Trophoblast cell (in vitro differentiated cells and primary cell): Measurements from ENCODE around the gene FUT7.
"Not testable (repeated sequence)": the region's sequence is repeated elsewhere in the genome, so short reads cannot be mapped to it uniquely, and the experiment has no call there.

Experiments
- DNase-seq, 2 donors: peaks; one replicate each; pipeline ENCODE4 v3.0.0-alpha.2; 2016
- H2AFZ ChIP-seq: 2 replicates; pipeline ENCODE4 v1.6.1; 2013; ENCODE audit warnings: low read length, moderate library complexity, mild to moderate bottlenecking; ENCODE audit not compliant: insufficient read depth, poor library complexity
- H2AK5ac ChIP-seq: 2 replicates; pipeline ENCODE4 v1.6.1; 2013; ENCODE audit warnings: mild to moderate bottlenecking, low read length
- H2BK120ac ChIP-seq: 2 replicates; pipeline ENCODE4 v1.6.1; 2013; ENCODE audit warnings: low read length, mild to moderate bottlenecking, moderate library complexity; ENCODE audit not compliant: insufficient read depth, poor library complexity
- H2BK12ac ChIP-seq: 2 replicates; pipeline ENCODE4 v1.6.1; 2013; ENCODE audit warnings: mild to moderate bottlenecking, low read length, moderate library complexity
- H2BK5ac ChIP-seq: 2 replicates; pipeline ENCODE4 v1.6.1; 2013; ENCODE audit warnings: low read length, low read depth, moderate library complexity, mild to moderate bottlenecking; ENCODE audit not compliant: poor library complexity
- H3K14ac ChIP-seq: 2 replicates; pipeline ENCODE4 v1.6.1; 2013; ENCODE audit warnings: mild to moderate bottlenecking, low read length
- H3K18ac ChIP-seq: 2 replicates; pipeline ENCODE4 v1.6.1; 2013; ENCODE audit warnings: mild to moderate bottlenecking, low read length
- H3K23ac ChIP-seq: 2 replicates; pipeline ENCODE4 v1.6.1; 2013; ENCODE audit warnings: low read length
- H3K27ac ChIP-seq: 2 replicates; pipeline ENCODE4 v1.5.1; 2013; ENCODE audit warnings: low read depth, mild to moderate bottlenecking, inconsistent platforms, low read length, moderate library complexity
- H3K27me3 ChIP-seq: 2 replicates; pipeline ENCODE4 v1.6.1; 2013; ENCODE audit warnings: inconsistent platforms, mild to moderate bottlenecking, low read length, moderate library complexity; ENCODE audit not compliant: insufficient read depth
- H3K36me3 ChIP-seq, 2 experiments: 1 replicate in 1 of 2; 2 replicates in 1 of 2; pipeline ENCODE4 v1.6.1; 2013; ENCODE audit warnings: low read length in 2 of 2, mild to moderate bottlenecking in 2 of 2, moderate library complexity in 1 of 2; ENCODE audit not compliant: insufficient read depth in 2 of 2, control insufficient read depth in 1 of 2
- H3K4ac ChIP-seq: 2 replicates; pipeline ENCODE4 v1.6.1; 2013; ENCODE audit warnings: low read depth, mild to moderate bottlenecking, low read length, moderate library complexity
- H3K4me1 ChIP-seq, 2 experiments: 1 replicate in 1 of 2; 2 replicates in 1 of 2; pipeline ENCODE4 v1.6.1; 2013; ENCODE audit warnings: low read length in 2 of 2, mild to moderate bottlenecking in 2 of 2, moderate library complexity in 1 of 2; ENCODE audit not compliant: insufficient read depth in 2 of 2, control insufficient read depth in 1 of 2
- H3K4me2 ChIP-seq: 2 replicates; pipeline ENCODE4 v1.6.1; 2013; ENCODE audit warnings: inconsistent platforms, mild to moderate bottlenecking, low read length, moderate library complexity
- H3K4me3 ChIP-seq: 2 replicates; pipeline ENCODE4 v1.5.1; 2013; ENCODE audit warnings: mild to moderate bottlenecking, low read depth, low read length, inconsistent platforms
- H3K79me1 ChIP-seq: one replicate; pipeline ENCODE4 v1.6.1; 2013; ENCODE audit warnings: low read length
- H3K79me2 ChIP-seq: 2 replicates; pipeline ENCODE4 v1.6.1; 2013; ENCODE audit warnings: low read length, mild to moderate bottlenecking; ENCODE audit not compliant: control insufficient read depth, insufficient read depth, poor library complexity
- H3K9ac ChIP-seq: 2 replicates; pipeline ENCODE4 v1.6.1; 2013; ENCODE audit warnings: mild to moderate bottlenecking, low read length
- H3K9me3 ChIP-seq: 2 replicates; pipeline ENCODE4 v1.6.1; 2013; ENCODE audit warnings: low read depth, mild to moderate bottlenecking, control low read depth, inconsistent platforms, low read length; ENCODE audit not compliant: insufficient read depth
- H4K12ac ChIP-seq: 2 replicates; pipeline ENCODE4 v1.6.1; 2013; ENCODE audit warnings: low read depth, mild to moderate bottlenecking, low read length, moderate library complexity
- H4K8ac ChIP-seq: 2 replicates; pipeline ENCODE4 v1.6.1; 2013; ENCODE audit warnings: low read depth, mild to moderate bottlenecking, low read length, moderate library complexity
- H4K91ac ChIP-seq: one replicate; pipeline ENCODE4 v1.6.1; 2013; ENCODE audit warnings: low read depth, mild to moderate bottlenecking, low read length, moderate library complexity
- WGBS: extraction: QIAGEN DNeasy Blood & Tissue Kit; methylation state at CpG from one replicate; pipeline ENCODE4 v1.1.7; 2013; ENCODE audit warnings: missing lambda C conversion rate; ENCODE audit not compliant: insufficient read length, insufficient coverage; ENCODE audit errors: extremely low coverage; 5-methylcytosine and 5-hydroxymethylcytosine counted together

The FUT7 gene

DNA sequence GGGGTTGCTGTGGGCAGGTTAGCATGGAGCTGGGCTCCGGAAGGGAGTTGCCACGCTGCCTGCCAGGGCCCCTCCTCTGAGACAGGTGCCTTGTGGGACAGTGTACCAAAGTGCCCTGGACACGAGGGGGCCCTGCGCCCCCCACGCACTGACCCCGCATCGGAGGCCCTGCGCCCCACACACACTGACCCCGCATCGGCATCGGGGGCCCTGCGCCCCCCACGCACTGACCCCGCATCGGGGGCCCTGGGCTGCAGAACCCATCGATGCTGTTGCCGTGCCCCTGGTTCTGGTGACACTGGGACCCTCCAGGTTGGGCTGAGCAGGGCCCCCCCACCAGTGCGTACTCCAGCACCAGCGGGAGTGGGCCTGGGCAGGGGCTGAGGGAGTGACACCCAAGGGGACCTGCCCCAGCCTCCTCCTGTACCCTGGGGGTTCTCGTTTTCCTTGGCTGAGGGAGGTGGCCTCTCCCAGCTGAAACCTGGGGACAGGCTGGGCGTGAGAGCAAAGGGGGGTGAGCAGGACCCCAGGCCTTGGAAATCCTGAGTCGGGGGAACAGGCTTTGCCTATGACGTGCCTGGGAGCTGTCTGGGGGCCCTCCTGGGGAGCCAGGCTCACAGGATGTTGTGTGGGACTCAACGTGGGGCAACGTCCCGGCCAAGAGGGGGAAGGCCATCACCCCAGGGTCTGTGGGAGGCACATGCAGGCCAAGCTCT, 31.6 kb upstream of the FUT7 start:
- no peak overlapping the region for H4K8ac ChIP-seq
- no peak overlapping the region for H2BK5ac ChIP-seq
- no peak overlapping the region for H3K9ac ChIP-seq
- no peak overlapping the region for H2AFZ ChIP-seq
- H2BK120ac ChIP-seq = no peak overlapping the region
- DNase-seq = no peak
- no peak overlapping the region for H3K27ac ChIP-seq
- H3K27me3 ChIP-seq = no peaks in the 10 kb centered on the region
- H3K4me2 ChIP-seq = no peak overlapping the region
- no peaks in the 10 kb centered on the region for H3K79me2 ChIP-seq
- no peak overlapping the region for H4K91ac ChIP-seq
- no peaks in the 10 kb centered on the region for H3K4me1 ChIP-seq
- no peak overlapping the region for H2AK5ac ChIP-seq
- H3K9me3 ChIP-seq = peaks cover 2% of the 10 kb centered on the region
- H4K12ac ChIP-seq = no peak overlapping the region
- H3K4me3 ChIP-seq = no peak overlapping the region
- H3K14ac ChIP-seq = no peak overlapping the region
- H3K36me3 ChIP-seq = peaks cover 2 to 3% of the 10 kb centered on the region in 2 experiments
- H3K18ac ChIP-seq = no peak overlapping the region
- no peaks in the 10 kb centered on the region for H3K79me1 ChIP-seq
- no peak overlapping the region for H3K23ac ChIP-seq
- no CpG with 5 or more reads among the region's 26 CpGs for WGBS
- no peak overlapping the region for H3K4ac ChIP-seq
- H2BK12ac ChIP-seq = no peak overlapping the region

DNA sequence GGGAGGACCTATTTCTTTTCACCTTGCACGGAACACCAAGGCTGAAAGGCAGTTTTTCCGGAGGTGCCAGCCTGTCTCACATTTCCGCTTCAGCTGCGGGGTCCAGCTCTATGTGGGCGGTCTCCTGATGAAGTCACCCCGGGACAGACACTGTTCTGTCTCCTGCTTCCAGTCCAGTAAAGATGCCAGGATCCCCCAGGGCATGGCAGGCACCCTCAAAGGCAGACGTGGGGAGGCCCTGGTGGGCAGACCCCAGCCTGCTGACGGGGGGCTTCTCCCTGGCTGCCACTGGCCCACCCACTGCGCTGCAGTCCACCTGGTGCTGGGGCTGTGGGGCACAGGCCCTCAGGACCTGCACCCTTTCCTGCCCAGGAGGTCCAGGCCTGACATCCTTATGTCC, 30.9 kb upstream of the FUT7 start:
- H3K4me3 ChIP-seq, H3K18ac ChIP-seq, H3K36me3 ChIP-seq, H3K9ac ChIP-seq, H3K4me2 ChIP-seq, H3K79me1 ChIP-seq, H3K27ac ChIP-seq, H2AFZ ChIP-seq, H2BK5ac ChIP-seq, H3K79me2 ChIP-seq, H3K4ac ChIP-seq, DNase-seq, H2AK5ac ChIP-seq, H3K9me3 ChIP-seq, H4K12ac ChIP-seq, H4K91ac ChIP-seq, H3K14ac ChIP-seq, H4K8ac ChIP-seq, H3K27me3 ChIP-seq, H3K23ac ChIP-seq, H2BK12ac ChIP-seq, H3K4me1 ChIP-seq, H2BK120ac ChIP-seq: not testable (repeated sequence)
- no CpG with 5 or more reads among the region's 9 CpGs for WGBS

DNA sequence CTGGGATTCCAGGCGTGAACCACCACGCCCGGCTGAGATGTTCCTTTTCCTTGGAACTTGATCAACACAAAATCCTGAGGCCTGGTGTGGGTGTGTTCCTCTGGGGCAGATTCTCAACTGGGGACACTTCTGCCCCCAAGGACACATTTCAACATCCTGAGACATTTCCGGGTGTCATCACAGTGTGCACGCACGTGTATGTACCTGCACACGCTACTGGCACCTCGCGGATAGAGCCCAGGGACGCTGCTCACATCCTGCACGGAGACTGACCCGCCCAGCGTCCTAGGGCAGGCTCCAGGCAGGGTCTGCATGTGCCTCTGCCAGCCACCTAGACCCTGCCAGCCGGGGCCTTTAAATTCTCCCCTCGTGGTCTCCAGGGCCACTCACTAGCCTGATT, 30.5 kb upstream of the FUT7 start:
- no peaks in the 10 kb centered on the region for H3K27me3 ChIP-seq
- H3K79me2 ChIP-seq = no peaks in the 10 kb centered on the region
- no peak overlapping the region for H3K14ac ChIP-seq
- no peak overlapping the region for H3K23ac ChIP-seq
- no peak overlapping the region for H3K9ac ChIP-seq
- H2BK120ac ChIP-seq = no peak overlapping the region
- no peak for DNase-seq
- no peaks in the 10 kb centered on the region for H3K4me1 ChIP-seq
- peaks cover 2 to 3% of the 10 kb centered on the region in 2 experiments for H3K36me3 ChIP-seq
- no peak overlapping the region for H2BK12ac ChIP-seq
- H4K12ac ChIP-seq = no peak overlapping the region
- H4K8ac ChIP-seq = no peak overlapping the region
- no peak overlapping the region for H2AK5ac ChIP-seq
- H3K27ac ChIP-seq = no peak overlapping the region
- H3K79me1 ChIP-seq = no peaks in the 10 kb centered on the region
- no peak overlapping the region for H3K4me3 ChIP-seq
- peaks cover 2% of the 10 kb centered on the region for H3K9me3 ChIP-seq
- no peak overlapping the region for H2BK5ac ChIP-seq
- no peak overlapping the region for H4K91ac ChIP-seq
- no peak overlapping the region for H3K4ac ChIP-seq
- H3K4me2 ChIP-seq = no peak overlapping the region
- no peak overlapping the region for H2AFZ ChIP-seq
- no peak overlapping the region for H3K18ac ChIP-seq
- WGBS = no CpG with 5 or more reads among the region's 15 CpGs

DNA sequence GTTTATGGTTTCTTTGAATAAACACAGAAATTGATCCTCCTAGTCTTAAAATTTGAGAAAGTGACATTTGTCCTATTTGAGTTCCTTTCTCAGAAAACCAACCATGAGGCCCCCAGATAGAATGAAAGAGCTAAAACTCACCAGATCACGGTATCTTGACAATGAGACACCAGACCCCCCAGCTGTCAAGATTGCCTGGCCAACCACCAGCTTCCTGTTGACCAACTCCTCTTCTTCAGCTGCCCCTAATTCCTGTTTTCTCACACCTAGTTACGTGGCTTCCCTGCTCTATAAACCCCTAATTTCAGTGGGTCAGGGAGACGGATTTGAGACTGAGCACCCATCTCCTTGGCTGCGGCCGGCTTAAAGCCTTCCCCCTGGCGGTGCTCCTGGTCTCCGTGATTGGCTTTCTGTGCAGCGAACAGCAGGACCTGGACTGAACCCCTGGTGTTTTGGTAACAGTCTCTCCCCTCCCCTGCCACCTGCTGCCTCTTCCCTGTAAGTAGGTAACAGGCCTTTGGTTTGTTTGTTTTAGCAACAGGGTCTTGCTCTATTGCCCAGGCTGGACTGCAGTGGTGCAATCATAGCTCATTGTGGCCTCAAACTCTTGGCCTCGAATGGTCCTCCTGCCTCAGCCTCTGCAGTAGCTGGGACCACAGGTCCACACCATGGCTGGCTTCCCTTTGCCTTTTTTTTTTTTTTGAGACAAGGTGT, 26.8 kb upstream of the FUT7 start:
- no peak overlapping the region for H3K27ac ChIP-seq
- no CpG with 5 or more reads among the region's 9 CpGs for WGBS
- no peak for DNase-seq

More for the DNA sequence above, 26.8 kb upstream of the FUT7 start:
- Histone ChIP-seq H3K79me1 (no peaks in the 10 kb centered on the region), H3K79me2 (no peaks in the 10 kb centered on the region), H2BK120ac (no peak overlapping the region), H2BK12ac (no peak overlapping the region), H2AFZ (no peak overlapping the region), H3K18ac (no peak overlapping the region), H2AK5ac (no peak overlapping the region), H3K9me3 (no peaks in the 10 kb centered on the region), H3K4me3 (peak overlapping the region; percentile 50), H3K4me2 (no peak overlapping the region), H2BK5ac (no peak overlapping the region), H4K91ac (no peak overlapping the region), H3K4ac (no peak overlapping the region), H4K8ac (no peak overlapping the region), H3K36me3 (no peaks in the 10 kb centered on the region), H3K9ac (no peak overlapping the region), H4K12ac (no peak overlapping the region), H3K27me3 (peaks cover 10% of the 10 kb centered on the region), H3K14ac (no peak overlapping the region), H3K4me1 (peaks cover 6 to 7% of the 10 kb centered on the region in 2 experiments), H3K23ac (peak overlapping the region; percentile 80)
